Esophagus squamous epithelium (tissue), 5 donors: ENCODE data around the gene SMCO3. TPM values are rescaled to one million over a fixed set of nuclear protein-coding genes. Genes with fewer than 3 reads are reported as not detected.

Experiments
- DNase-seq: peaks from one replicate; lab custom pipeline; 2025; lab: John Stamatoyannopoulos, UW
- H3K27ac ChIP-seq, 4 donors: fragments of 200-600 bp; sonication (generic); one replicate each; pipeline ENCODE4 v1.5.1; 2016 to 2019; ENCODE audit warnings: mild to moderate bottlenecking in 1 of 4
- H3K27me3 ChIP-seq, 4 donors: fragments of 200-600 bp; sonication (generic); 1 replicate in 3 of 4; 2 replicates in 1 of 4; pipeline versions ENCODE4 v1.5.1 to v1.6.0; 2017 to 2021; ENCODE audit warnings: antibody characterized with exemption in 1 of 4
- H3K36me3 ChIP-seq, 3 donors: fragments of 200-600 bp; sonication (generic); one replicate each; pipeline ENCODE4 v1.5.1; 2016 to 2019
- H3K4me1 ChIP-seq, 3 donors: fragments of 200-600 bp; sonication (generic); one replicate each; pipeline ENCODE4 v1.5.1; 2017 to 2019
- H3K4me3 ChIP-seq, 4 donors: fragments of 200-600 bp; sonication (generic); 1 replicate in 3 of 4; 2 replicates in 1 of 4; pipeline ENCODE4 v1.5.1; 2016 to 2019; ENCODE audit warnings: mild to moderate bottlenecking in 2 of 4, moderate library complexity in 1 of 4
- H3K9me3 ChIP-seq, 3 donors: fragments of 200-600 bp; sonication (generic); one replicate each; pipeline ENCODE4 v1.5.1; 2016 to 2019
- POLR2A ChIP-seq, 4 donors: fragments of 450-650 bp; IDR thresholded peaks; one replicate each; pipeline ENCODE4 v1.6.1; 2017; ENCODE audit warnings: antibody characterized with exemption in 4 of 4, mild to moderate bottlenecking in 4 of 4, moderate library complexity in 3 of 4
- WGBS, 2 donors: methylation state at CpG; one replicate each; pipeline ENCODE4 v1.1.5; 2018; 5-methylcytosine and 5-hydroxymethylcytosine counted together
- intact Hi-C: fragments of 100-400 bp; cut with DNase I; formaldehyde crosslinking; loops from one replicate; pipeline ENCODE4 v1.15.0; 2022
- total RNA-seq, 4 donors: library from RNA; depleted of rRNA; stranded (reverse); fragments of >200 nt; gene quantifications; one replicate each; pipeline ENCODE4 v1.1.0, GENCODE V29; 2016
- TF ChIP-seq, protein P1 (sequence below), 6 experiments: fragments of 450-650 bp in 4 of 6; fragments of 200-600 bp in 2 of 6; sonication (generic) in 2 of 6; IDR thresholded peaks; one replicate each; pipeline ENCODE4 v1.5.1; 2016 to 2019; ENCODE audit warnings: antibody characterized with exemption in 6 of 6, mild to moderate bottlenecking in 4 of 6, moderate library complexity in 4 of 6
- donor health status: DM: yes; HTN: yes; CAD: no.

Gene SMCO3
- total RNA-seq, 4 donors from 2014 or later = 0.50 TPM; not detected in 3

DNA sequence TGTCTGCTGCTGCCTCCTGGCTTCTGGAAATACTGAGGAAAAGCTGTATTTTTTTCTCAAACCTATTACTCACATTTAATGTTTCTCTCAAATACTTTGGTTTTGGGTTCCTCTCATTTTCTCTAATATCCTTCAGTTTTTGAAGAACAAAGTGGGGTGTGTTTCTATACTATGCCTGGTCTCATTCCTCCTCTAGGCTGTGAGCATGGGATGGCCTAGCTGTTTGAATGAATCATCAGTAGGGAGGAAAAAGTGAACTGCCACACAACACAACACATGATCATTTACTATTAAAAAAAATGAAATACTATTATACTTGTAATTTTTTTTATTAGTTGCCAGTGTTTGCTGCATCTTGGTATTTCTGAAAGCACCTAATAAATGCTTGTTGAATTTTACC, 11.3 kb upstream of the SMCO3 start:
- intact Hi-C loops = no loop called here
- no peak overlapping the region for H3K4me3 ChIP-seq
- H3K4me1 ChIP-seq = peaks cover 0 to 6% (median 0%) of the 10 kb centered on the region in 3 donors
- TF ChIP-seq, protein P1, sequence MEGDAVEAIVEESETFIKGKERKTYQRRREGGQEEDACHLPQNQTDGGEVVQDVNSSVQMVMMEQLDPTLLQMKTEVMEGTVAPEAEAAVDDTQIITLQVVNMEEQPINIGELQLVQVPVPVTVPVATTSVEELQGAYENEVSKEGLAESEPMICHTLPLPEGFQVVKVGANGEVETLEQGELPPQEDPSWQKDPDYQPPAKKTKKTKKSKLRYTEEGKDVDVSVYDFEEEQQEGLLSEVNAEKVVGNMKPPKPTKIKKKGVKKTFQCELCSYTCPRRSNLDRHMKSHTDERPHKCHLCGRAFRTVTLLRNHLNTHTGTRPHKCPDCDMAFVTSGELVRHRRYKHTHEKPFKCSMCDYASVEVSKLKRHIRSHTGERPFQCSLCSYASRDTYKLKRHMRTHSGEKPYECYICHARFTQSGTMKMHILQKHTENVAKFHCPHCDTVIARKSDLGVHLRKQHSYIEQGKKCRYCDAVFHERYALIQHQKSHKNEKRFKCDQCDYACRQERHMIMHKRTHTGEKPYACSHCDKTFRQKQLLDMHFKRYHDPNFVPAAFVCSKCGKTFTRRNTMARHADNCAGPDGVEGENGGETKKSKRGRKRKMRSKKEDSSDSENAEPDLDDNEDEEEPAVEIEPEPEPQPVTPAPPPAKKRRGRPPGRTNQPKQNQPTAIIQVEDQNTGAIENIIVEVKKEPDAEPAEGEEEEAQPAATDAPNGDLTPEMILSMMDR (IDR thresholded peaks at IDR 0.05) = no peak
- no peak for TF ChIP-seq POLR2A (IDR thresholded peaks at IDR 0.05)
- DNase-seq = no peak
- H3K36me3 ChIP-seq = no peaks in the 10 kb centered on the region
- H3K27ac ChIP-seq = no peak overlapping the region
- H3K9me3 ChIP-seq = no peaks in the 10 kb centered on the region
- peaks cover 0 to 8% (median 0%) of the 10 kb centered on the region in 4 donors for H3K27me3 ChIP-seq

DNA sequence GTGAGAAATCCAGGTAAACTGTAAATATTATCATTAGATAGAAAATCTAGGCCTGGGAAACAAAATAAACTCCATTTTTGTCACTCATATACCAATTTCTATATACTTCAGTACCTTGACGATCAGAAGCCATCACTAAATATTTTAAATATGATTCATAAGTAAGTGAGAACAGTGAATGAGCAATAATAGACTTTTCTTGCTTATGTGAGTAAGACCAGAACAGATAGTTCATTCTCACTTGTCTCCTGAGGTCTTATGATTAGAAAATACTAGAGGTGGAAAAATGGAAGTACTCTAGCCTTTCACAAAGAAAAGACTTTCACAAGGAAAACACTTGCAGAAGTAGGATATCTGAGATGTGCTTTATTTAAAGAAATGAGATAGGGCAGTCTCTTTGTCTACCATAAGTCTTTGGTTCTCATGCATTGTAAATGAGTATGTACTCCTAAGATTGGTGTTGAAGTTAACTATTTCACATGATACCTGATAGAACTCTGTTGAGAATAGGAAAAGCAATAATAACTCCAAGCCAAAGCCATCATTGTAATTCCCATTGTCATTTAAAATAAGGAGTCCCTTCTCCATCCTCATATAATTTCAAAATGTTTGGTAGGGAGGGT, 10.1 kb upstream of the SMCO3 start:
- intact Hi-C loops = no loop called here
- no peak for DNase-seq
- Histone ChIP-seq H3K36me3 (no peaks in the 10 kb centered on the region), H3K4me1 (peaks cover 0 to 6% (median 0%) of the 10 kb centered on the region in 3 donors), H3K27me3 (peaks cover 0 to 8% (median 0%) of the 10 kb centered on the region in 4 donors), H3K9me3 (no peaks in the 10 kb centered on the region), H3K4me3 (no peak overlapping the region), H3K27ac (no peak overlapping the region)
- TF ChIP-seq POLR2A (IDR thresholded peaks at IDR 0.05) = no peak
- TF ChIP-seq, protein P1 (IDR thresholded peaks at IDR 0.05) = no peak
- WGBS, 2 donors = 58 to 64% methylated on average over 1 of the region's 1 CpG

DNA sequence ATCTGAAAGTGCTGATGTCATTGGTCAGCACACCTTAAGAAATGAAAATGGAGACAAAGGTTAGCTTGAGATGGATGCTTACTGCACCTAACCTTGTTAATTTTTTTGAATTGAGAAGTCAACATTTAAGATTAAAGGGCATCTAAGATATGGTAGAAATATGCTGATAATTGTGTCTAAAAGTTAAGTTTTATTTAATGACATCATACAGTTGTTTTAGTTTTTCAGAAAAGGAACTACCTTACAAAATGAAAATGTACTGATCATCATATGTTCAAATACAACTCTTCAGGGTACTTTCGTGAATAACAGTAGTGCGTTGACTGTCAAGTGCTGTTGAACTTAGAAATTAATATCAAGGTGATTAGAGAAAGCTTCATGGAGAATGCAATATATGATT, 2.5 kb downstream of the SMCO3 start:
- Histone ChIP-seq H3K4me3 (no peak overlapping the region), H3K27me3 (no peaks in the 10 kb centered on the region), H3K4me1 (no peaks in the 10 kb centered on the region), H3K36me3 (no peaks in the 10 kb centered on the region), H3K27ac (no peak overlapping the region), H3K9me3 (no peaks in the 10 kb centered on the region)
- DNase-seq = no peak
- TF ChIP-seq, protein P1 (IDR thresholded peaks at IDR 0.05) = no peak
- TF ChIP-seq POLR2A (IDR thresholded peaks at IDR 0.05) = no peak
- 97 to 98% methylated on average over 2 of the region's 2 CpGs for whole genome bisulfite sequencing, 2 donors
- intact Hi-C loops = no loop called here

DNA sequence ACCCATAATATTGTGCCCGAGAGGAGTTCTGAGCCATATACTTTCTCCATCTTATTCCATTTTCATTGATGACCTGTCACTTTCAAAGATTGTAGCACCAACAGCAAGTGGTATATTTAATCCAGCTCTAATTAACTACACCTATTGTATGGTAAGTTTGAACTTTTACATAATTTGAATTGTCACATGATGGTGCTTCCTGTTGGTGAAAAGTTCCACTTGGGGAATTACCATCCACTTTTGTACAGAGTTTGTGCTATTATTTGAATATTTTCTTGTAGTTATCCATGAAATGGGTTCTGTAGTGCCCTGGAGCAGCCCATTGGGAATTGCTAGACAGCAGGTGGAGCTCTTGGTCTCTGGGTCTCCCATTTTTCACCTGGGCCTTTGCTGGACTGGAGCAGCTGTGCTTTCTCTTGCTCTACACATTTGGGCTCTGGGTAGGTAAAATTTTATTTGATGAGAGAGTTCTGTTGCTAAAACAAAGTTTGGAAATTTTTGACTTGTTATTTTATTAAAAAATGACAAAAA, 3.0 kb downstream of the SMCO3 start:
- 100% methylated on average over 1 of the region's 1 CpG for WGBS, 2 donors
- no peaks in the 10 kb centered on the region for H3K4me1 ChIP-seq
- DNase-seq = no peak
- TF ChIP-seq POLR2A (IDR thresholded peaks at IDR 0.05) = no peak
- TF ChIP-seq, protein P1 (IDR thresholded peaks at IDR 0.05) = peak in 3 of 6 experiments; percentile 19 to 43 (median 25)
- no peaks in the 10 kb centered on the region for H3K27me3 ChIP-seq
- no peaks in the 10 kb centered on the region for H3K36me3 ChIP-seq
- intact Hi-C loops = no loop called here
- no peak overlapping the region for H3K4me3 ChIP-seq
- H3K27ac ChIP-seq = no peak overlapping the region
- no peaks in the 10 kb centered on the region for H3K9me3 ChIP-seq

DNA sequence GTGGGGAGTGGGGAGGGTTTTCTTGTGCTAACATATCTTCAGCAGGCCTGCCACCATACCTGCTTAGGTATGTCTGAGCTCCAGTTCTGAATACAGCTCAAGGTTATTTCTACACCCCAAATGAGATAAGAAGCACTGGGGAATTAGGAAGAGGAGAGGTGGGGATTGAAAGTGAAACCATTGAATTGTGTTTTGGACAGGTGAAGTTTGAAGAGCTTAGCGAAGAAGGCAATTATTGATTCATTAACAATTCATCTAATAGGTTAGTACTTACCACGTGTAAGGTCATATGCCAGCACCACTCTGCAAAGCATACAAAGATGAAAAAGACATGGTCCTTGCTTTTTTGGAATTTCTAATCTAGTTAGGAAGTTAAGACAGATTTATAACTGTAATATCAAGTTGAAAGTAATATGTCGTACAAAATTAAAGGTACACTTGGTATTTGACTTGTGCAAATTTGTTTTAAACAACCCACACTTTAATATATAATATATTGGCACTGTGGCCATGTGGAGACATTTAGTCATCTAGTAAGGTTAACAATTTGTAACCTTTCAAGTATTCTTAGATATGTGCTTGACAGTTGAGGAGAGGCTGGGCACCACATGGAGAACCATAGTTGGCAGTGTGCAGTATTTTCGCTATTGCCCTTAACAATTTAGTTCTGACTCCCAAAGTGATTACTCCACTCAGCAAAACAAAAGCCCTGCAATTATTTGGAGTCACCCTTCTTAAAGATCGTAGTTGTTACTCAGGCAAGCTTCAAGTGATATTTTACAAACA, 3.6 kb downstream of the SMCO3 start:
- WGBS, 2 donors = 83 to 86% methylated on average over 5 of the region's 5 CpGs
- intact Hi-C loops = no loop called here
- TF ChIP-seq POLR2A (IDR thresholded peaks at IDR 0.05) = no peak
- TF ChIP-seq, protein P1 (IDR thresholded peaks at IDR 0.05) = no peak
- Histone ChIP-seq H3K27me3 (no peaks in the 10 kb centered on the region), H3K4me3 (no peak overlapping the region), H3K4me1 (no peaks in the 10 kb centered on the region), H3K36me3 (no peaks in the 10 kb centered on the region), H3K27ac (no peak overlapping the region), H3K9me3 (no peaks in the 10 kb centered on the region)
- no peak for DNase-seq
